Neural progenitor cell (in vitro differentiated cells): Measurements from ENCODE around the gene GPD1L.

Experiments
- EZH2 ChIP-seq: fragments of 200-600 bp; sonication (generic); IDR thresholded peaks from 2 replicates; pipeline ENCODE4 v1.6.1; 2017; ENCODE audit warnings: antibody characterized with exemption, mild to moderate bottlenecking, moderate library complexity
- EZH2phosphoT487 ChIP-seq: fragments of 200-600 bp; sonication (generic); IDR thresholded peaks from 2 replicates; pipeline ENCODE4 v1.6.1; 2017; ENCODE audit warnings: antibody characterized with exemption
- TF ChIP-seq, protein P1 (sequence below): fragments of 200-600 bp; sonication (generic); IDR thresholded peaks from 2 replicates; pipeline ENCODE4 v1.5.1; 2017; ENCODE audit warnings: antibody characterized with exemption, mild to moderate bottlenecking

DNA sequence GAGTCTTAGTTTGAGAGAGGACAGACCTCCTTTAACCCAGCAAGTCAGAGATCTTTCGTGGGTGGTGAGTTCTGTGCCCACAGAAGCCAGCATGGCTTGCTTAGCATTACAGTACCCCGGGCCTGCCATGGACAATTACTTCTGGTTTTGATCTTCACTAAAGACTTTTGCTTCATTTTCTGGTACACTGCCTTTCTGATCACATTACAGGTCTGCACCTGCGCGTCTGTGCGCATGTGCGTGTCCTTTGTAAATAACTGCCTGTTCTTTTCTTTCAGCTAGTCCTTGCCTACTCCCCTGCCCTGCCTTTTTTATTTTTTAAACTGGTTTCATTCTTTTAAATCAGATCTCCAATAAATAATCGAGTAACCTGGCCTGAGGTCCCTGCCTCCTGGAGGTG lies 74.9 kb downstream of the GPD1L start:
- TF ChIP-seq, protein P1, sequence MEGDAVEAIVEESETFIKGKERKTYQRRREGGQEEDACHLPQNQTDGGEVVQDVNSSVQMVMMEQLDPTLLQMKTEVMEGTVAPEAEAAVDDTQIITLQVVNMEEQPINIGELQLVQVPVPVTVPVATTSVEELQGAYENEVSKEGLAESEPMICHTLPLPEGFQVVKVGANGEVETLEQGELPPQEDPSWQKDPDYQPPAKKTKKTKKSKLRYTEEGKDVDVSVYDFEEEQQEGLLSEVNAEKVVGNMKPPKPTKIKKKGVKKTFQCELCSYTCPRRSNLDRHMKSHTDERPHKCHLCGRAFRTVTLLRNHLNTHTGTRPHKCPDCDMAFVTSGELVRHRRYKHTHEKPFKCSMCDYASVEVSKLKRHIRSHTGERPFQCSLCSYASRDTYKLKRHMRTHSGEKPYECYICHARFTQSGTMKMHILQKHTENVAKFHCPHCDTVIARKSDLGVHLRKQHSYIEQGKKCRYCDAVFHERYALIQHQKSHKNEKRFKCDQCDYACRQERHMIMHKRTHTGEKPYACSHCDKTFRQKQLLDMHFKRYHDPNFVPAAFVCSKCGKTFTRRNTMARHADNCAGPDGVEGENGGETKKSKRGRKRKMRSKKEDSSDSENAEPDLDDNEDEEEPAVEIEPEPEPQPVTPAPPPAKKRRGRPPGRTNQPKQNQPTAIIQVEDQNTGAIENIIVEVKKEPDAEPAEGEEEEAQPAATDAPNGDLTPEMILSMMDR, result no peak
- TF ChIP-seq EZH2 (no peak), EZH2phosphoT487 (no peak)
